ENCODE measurements around the gene PGM2.
"Not testable (repeated sequence)": the region's sequence is repeated elsewhere in the genome, so short reads cannot be mapped to it uniquely, and the experiment has no call there.

PGM2 gene

GRCh38 chr4:37820458-37820857, 6.0 kb upstream of the PGM2 start:
- not testable (repeated sequence) for DNase-seq

GRCh38 chr4:37821953-37822605, 4.4 kb upstream of the PGM2 start:
- DNase-seq = no peak

GRCh38 chr4:37825501-37825900, 985 bp upstream of the PGM2 start:
- not testable (repeated sequence) for DNase-seq

GRCh38 chr4:37825968-37826294, 555 bp upstream of the PGM2 start:
- peak; percentile 45 for DNase-seq

GRCh38 chr4:37827030-37827685, 672 bp downstream of the PGM2 start:
- DNase-seq = peak; percentile 34

- no peak for DNase-seq
These were observed 1.4 kb downstream of the PGM2 start for GRCh38 chr4:37827802-37828321.

- no peak for DNase-seq
These were observed 2.4 kb downstream of the PGM2 start for GRCh38 chr4:37828843-37829242.

- no peak for DNase-seq
These were observed 4.2 kb downstream of the PGM2 start for GRCh38 chr4:37830640-37831039.

- DNase-seq = no peak
These were observed 8.5 kb downstream of the PGM2 start for GRCh38 chr4:37835031-37835430.

- DNase-seq = no peak
These were observed 9.3 kb downstream of the PGM2 start for GRCh38 chr4:37835806-37836205.

- no peak for DNase-seq
These were observed 9.8 kb downstream of the PGM2 start for GRCh38 chr4:37836274-37836673.

GRCh38 chr4:37836838-37837440, 10.5 kb downstream of the PGM2 start:
- no peak for DNase-seq

- DNase-seq = no peak
These were observed 11.0 kb downstream of the PGM2 start for GRCh38 chr4:37837446-37837845.

GRCh38 chr4:37839426-37839825, 12.9 kb downstream of the PGM2 start:
- no peak for DNase-seq

- DNase-seq = no peak
These were observed 17.7 kb downstream of the PGM2 start for GRCh38 chr4:37844204-37844603.

GRCh38 chr4:37845201-37845600, 18.7 kb downstream of the PGM2 start:
- no peak for DNase-seq

GRCh38 chr4:37847311-37847884, 20.9 kb downstream of the PGM2 start:
- DNase-seq = no peak

GRCh38 chr4:37852376-37852775, 25.9 kb downstream of the PGM2 start:
- no peak for DNase-seq

- no peak for DNase-seq
These were observed 31.6 kb downstream of the PGM2 start for GRCh38 chr4:37858112-37858511.

GRCh38 chr4:37858872-37859271, 32.4 kb downstream of the PGM2 start:
- DNase-seq = no peak

- no peak for DNase-seq
These were observed 33.8 kb downstream of the PGM2 start for GRCh38 chr4:37860266-37860665.

GRCh38 chr4:37862961-37863360, 36.5 kb downstream of the PGM2 start:
- DNase-seq = no peak

GRCh38 chr4:37864786-37865185, 38.3 kb downstream of the PGM2 start:
- no peak for DNase-seq

GRCh38 chr4:37865450-37865849, 39.0 kb downstream of the PGM2 start:
- no peak for DNase-seq
